HCT116 (cell line): ENCODE measurements around the gene EXOSC10. TPM values are rescaled to one million over a fixed set of nuclear protein-coding genes. Genes with fewer than 3 reads are reported as not detected.

ENCODE experiments used
- ATAC-seq: fragments of 200-7000 bp; cut with Tn5 transposase; 2 replicates; pipeline ENCODE4 v1.9.1; 2020; ENCODE audit warnings: mild to moderate bottlenecking, moderate library complexity
- BruUV-seq: library from RNA; stranded (reverse); fragments of 400-500 nt; replicated peaks from 2 replicates; lab custom pipeline; 2021; lab: Mats Ljungman, UMichigan
- CTCF ChIA-PET: fragments of 300-600 bp; sonication (Branson Sonifier 250); formaldehyde crosslinking; loops from one replicate; lab custom pipeline; 2021; ENCODE audit warnings: antibody characterized with exemption; lab: Charles Lee
- POLR2A ChIA-PET: fragments of 300-600, 350-600 bp; sonication (Branson Sonifier 250); formaldehyde crosslinking; loops from one replicate; lab custom pipeline; 2021; ENCODE audit warnings: antibody characterized with exemption; lab: Charles Lee
- RAD21 ChIA-PET, 2 experiments: fragments of 300-600 bp; sonication (Branson Sonifier 250); formaldehyde crosslinking; loops; one replicate each; lab custom pipeline; 2023; ENCODE audit warnings: low total read pairs in 2 of 2; ENCODE audit not compliant: uncharacterized antibody in 2 of 2, unreplicated experiment in 2 of 2, low non-redundant PET in 1 of 2; lab: Charles Lee
- DNase-seq: peaks from one replicate; pipeline ENCODE4 v3.0.0-alpha.2; 2010; ENCODE audit warnings: low read depth, low spot score
- H2AFZ ChIP-seq: fragments of 200-600 bp; shearing (Covaris generic), sonication (generic); 2 replicates; pipeline ENCODE4 v1.6.1; 2017; ENCODE audit warnings: low read depth, mixed run types, mixed read lengths, antibody characterized with exemption, low read length; ENCODE audit not compliant: poor library complexity, severe bottlenecking
- H3K27ac ChIP-seq: 2 replicates; pipeline ENCODE4 v1.5.1; 2012; ENCODE audit warnings: low read depth, low read length
- H3K27me3 ChIP-seq: fragments of 200-600 bp; sonication (generic); 2 replicates; pipeline ENCODE4 v1.6.1; 2016; ENCODE audit warnings: mixed run types, low read length, mixed read lengths; ENCODE audit not compliant: insufficient read depth
- H3K36me3 ChIP-seq, 2 experiments: fragments of 200-500 bp in 1 of 2; fragments of 200-600 bp in 1 of 2; sonication (Bioruptor generic) in 1 of 2; sonication (generic) in 1 of 2; 2 replicates each; pipeline versions ENCODE4 v1.5.1 to v1.6.1; 2014 to 2016; ENCODE audit warnings: low read length in 2 of 2, inconsistent platforms in 1 of 2, mixed read lengths in 1 of 2, mixed run types in 1 of 2; ENCODE audit not compliant: insufficient read depth in 2 of 2, control insufficient read depth in 1 of 2
- H3K4me1 ChIP-seq, 2 experiments: fragments of 200-600 bp in 1 of 2; sonication (generic) in 1 of 2; 2 replicates each; pipeline versions ENCODE4 v1.5.1 to v1.6.1; 2012 to 2017; ENCODE audit warnings: low read length in 2 of 2, inconsistent platforms in 1 of 2, mild to moderate bottlenecking in 1 of 2, mixed read lengths in 1 of 2, mixed run types in 1 of 2, moderate library complexity in 1 of 2; ENCODE audit not compliant: insufficient read depth in 2 of 2, control insufficient read depth in 1 of 2
- H3K4me2 ChIP-seq: fragments of 200-600 bp; sonication (generic); 2 replicates; pipeline ENCODE4 v1.6.1; 2017; ENCODE audit warnings: mixed run types, low read length, mixed read lengths
- H3K4me3 ChIP-seq, 2 experiments: fragments of 200-600 bp in 1 of 2; sonication (generic) in 1 of 2; replicated peaks in 1 of 2; 2 replicates each; pipeline ENCODE4 v1.5.1; 2011 to 2016; ENCODE audit warnings: low read length in 2 of 2, control low read depth in 1 of 2, low read depth in 1 of 2, mild to moderate bottlenecking in 1 of 2, mixed read lengths in 1 of 2, mixed run types in 1 of 2
- H3K79me2 ChIP-seq: fragments of 200-600 bp; sonication (generic); 2 replicates; pipeline ENCODE4 v1.6.1; 2017; ENCODE audit warnings: mild to moderate bottlenecking, mixed run types, low read length, moderate library complexity, mixed read lengths; ENCODE audit not compliant: insufficient read depth
- H3K9ac ChIP-seq: fragments of 200-600 bp; sonication (generic); 2 replicates; pipeline ENCODE4 v1.6.1; 2016; ENCODE audit warnings: low read length, mixed read lengths
- H3K9me2 ChIP-seq: fragments of 200-600 bp; sonication (generic), shearing (Covaris generic); 2 replicates; pipeline ENCODE4 v1.6.1; 2017; ENCODE audit warnings: mixed run types, mild to moderate bottlenecking, moderate library complexity; ENCODE audit not compliant: insufficient read depth
- H3K9me3 ChIP-seq, 2 experiments: fragments of 200-500 bp in 1 of 2; fragments of 200-600 bp in 1 of 2; sonication (Bioruptor generic) in 1 of 2; sonication (generic) in 1 of 2; 2 replicates each; pipeline ENCODE4 v1.6.1; 2014 to 2017; ENCODE audit warnings: low read length in 2 of 2, mixed read lengths in 2 of 2, inconsistent platforms in 1 of 2, low read depth in 1 of 2, mild to moderate bottlenecking in 1 of 2, mixed run types in 1 of 2, moderate library complexity in 1 of 2; ENCODE audit not compliant: control insufficient read depth in 1 of 2, insufficient read depth in 1 of 2
- H4K20me1 ChIP-seq: fragments of 200-600 bp; sonication (generic), shearing (Covaris generic); 2 replicates; pipeline ENCODE4 v1.6.1; 2017; ENCODE audit warnings: mixed run types, mild to moderate bottlenecking, moderate library complexity; ENCODE audit not compliant: insufficient read depth
- ZFX ChIP-seq: fragments of 450-650 bp; IDR thresholded peaks from 2 replicates; pipeline ENCODE4 v1.6.1; 2017
- intact Hi-C: fragments of 100-400 bp; cut with micrococcal nuclease; formaldehyde crosslinking; loops from 2 replicates; pipeline ENCODE4 v1.10.0; 2022
- total RNA-seq: library from RNA; stranded (reverse); gene quantifications from one replicate; pipeline ENCODE4 v1.2.1, GENCODE V29; 2021; ENCODE audit not compliant: unreplicated experiment
- TF ChIP-seq, protein P1 (sequence below): IDR thresholded peaks from 2 replicates; pipeline ENCODE4 v1.6.1; 2012
- TF ChIP-seq, protein P2 (sequence below): IDR thresholded peaks from 2 replicates; pipeline ENCODE4 v1.6.1; 2012; ENCODE audit warnings: low read depth

Gene EXOSC10
- total RNA-seq, 1 experiment from 2014 or later, result 80.7 TPM

DNA sequence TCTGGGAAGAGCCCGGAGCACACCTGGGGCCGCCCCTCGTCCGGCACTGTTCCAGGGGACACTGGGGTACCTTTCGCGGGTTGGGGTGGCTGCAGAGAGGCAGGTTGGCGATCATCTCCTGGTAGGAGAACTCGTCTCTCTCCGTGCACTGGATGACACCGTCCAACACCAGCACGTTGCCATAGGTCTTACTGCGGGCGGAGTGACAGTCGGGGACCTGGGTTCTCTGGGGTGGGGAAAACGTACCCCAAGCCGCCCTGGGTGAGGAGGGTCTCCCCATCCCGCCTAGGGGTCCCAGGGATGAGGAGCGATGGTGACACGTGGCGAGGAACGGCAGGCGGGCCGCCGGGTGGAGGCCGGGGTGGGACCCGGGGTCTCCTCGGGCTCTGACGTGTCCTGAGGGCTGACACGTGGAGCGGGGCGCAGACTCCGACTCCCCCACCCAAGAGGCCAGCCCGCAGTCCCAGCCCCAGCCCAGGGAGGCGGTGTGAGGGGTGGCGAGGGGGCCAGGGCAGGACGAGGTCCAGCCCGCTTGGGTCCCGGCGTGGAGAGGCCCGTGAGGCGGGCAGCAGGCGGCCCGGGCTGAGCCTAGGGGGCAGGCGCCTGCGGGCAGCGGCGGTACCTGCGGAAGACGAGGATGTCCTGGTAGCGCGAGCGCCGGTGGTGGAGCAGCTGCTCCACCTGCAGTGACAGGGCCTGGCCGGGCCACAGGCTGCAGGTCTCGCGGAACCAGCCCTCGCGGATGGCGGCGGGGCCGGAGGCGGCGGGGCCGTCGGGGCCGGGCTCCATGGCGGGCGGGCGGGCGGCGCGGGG is 40.3 kb downstream of the EXOSC10 start:
- TF ChIP-seq, protein P1, sequence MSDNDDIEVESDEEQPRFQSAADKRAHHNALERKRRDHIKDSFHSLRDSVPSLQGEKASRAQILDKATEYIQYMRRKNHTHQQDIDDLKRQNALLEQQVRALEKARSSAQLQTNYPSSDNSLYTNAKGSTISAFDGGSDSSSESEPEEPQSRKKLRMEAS, result peak; percentile 49
- TF ChIP-seq, protein P2, sequence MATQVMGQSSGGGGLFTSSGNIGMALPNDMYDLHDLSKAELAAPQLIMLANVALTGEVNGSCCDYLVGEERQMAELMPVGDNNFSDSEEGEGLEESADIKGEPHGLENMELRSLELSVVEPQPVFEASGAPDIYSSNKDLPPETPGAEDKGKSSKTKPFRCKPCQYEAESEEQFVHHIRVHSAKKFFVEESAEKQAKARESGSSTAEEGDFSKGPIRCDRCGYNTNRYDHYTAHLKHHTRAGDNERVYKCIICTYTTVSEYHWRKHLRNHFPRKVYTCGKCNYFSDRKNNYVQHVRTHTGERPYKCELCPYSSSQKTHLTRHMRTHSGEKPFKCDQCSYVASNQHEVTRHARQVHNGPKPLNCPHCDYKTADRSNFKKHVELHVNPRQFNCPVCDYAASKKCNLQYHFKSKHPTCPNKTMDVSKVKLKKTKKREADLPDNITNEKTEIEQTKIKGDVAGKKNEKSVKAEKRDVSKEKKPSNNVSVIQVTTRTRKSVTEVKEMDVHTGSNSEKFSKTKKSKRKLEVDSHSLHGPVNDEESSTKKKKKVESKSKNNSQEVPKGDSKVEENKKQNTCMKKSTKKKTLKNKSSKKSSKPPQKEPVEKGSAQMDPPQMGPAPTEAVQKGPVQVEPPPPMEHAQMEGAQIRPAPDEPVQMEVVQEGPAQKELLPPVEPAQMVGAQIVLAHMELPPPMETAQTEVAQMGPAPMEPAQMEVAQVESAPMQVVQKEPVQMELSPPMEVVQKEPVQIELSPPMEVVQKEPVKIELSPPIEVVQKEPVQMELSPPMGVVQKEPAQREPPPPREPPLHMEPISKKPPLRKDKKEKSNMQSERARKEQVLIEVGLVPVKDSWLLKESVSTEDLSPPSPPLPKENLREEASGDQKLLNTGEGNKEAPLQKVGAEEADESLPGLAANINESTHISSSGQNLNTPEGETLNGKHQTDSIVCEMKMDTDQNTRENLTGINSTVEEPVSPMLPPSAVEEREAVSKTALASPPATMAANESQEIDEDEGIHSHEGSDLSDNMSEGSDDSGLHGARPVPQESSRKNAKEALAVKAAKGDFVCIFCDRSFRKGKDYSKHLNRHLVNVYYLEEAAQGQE, result no peak
- peak; percentile 90 for TF ChIP-seq ZFX
- intact Hi-C loops, result no loop called here
- H4K20me1 ChIP-seq, result no peaks in the 10 kb centered on the region
- no TSS peak for BruUV-seq
- H3K36me3 ChIP-seq, result peaks cover 2 to 30% of the 10 kb centered on the region in 2 experiments; a peak in 2 of 4 replicates
- no peak overlapping the region for H2AFZ ChIP-seq
- peak overlapping the region; percentile 90 for H3K9ac ChIP-seq
- peaks cover 44% of the 10 kb centered on the region for H3K79me2 ChIP-seq
- H3K4me3 ChIP-seq, result peak overlapping the region; percentile 93 to 98
- DNase-seq (no peak), ATAC-seq (peak; percentile 12)
- peaks cover 6 to 25% of the 10 kb centered on the region in 2 experiments; a peak in 3 of 4 replicates for H3K4me1 ChIP-seq
- RAD21 ChIA-PET, result no interaction called here
- H3K4me2 ChIP-seq, result peak overlapping the region; percentile 95
- no peaks in the 10 kb centered on the region for H3K27me3 ChIP-seq
- H3K27ac ChIP-seq, result peak overlapping the region; percentile 90
- no peaks in the 10 kb centered on the region for H3K9me2 ChIP-seq
- POLR2A ChIA-PET, result interaction anchor here (0.8 kb wide), 1 partner anchor 22 kb away, joined by 3 read pairs; no protein-coding TSS in a partner anchor
- CTCF ChIA-PET, result interaction anchor here (1.9 kb wide), 1 partner anchor 22 kb away, joined by 17 read pairs; no protein-coding TSS in a partner anchor
- no peaks in the 10 kb centered on the region for H3K9me3 ChIP-seq
